ENCODE measurements around the gene CHRNA3. TPM values are rescaled to one million over a fixed set of nuclear protein-coding genes. Genes with fewer than 3 reads are reported as not detected.
A peak's percentile ranks its signal among the peaks of the same experiment; 100 is the strongest.

CHRNA3 gene
- not detected for total RNA-seq
- long read RNA-seq, result 0 reads

GRCh38 chr15:78620527-78621421 lies at the start of gene CHRNA3:
Gene CHRNA3 (minus strand): TSS chr15:78620996. CDS start chr15:78620794, 202 bp downstream.
- DNase-seq (peak; percentile 49), ATAC-seq (no peak)
- no peak for TF ChIP-seq CTCF (IDR thresholded peaks at IDR 0.05)
- Histone ChIP-seq H3K9me3 (no peaks in the 10 kb centered on the region), H3K4me3 (peak within 1 kb of the TSS; percentile 25), H3K27me3 (peaks cover 57% of the 10 kb centered on the region), H3K27ac (no peak within 1 kb of the TSS), H3K36me3 (no peaks in the 10 kb centered on the region), H3K4me1 (peaks cover 8% of the 10 kb centered on the region)
- intact Hi-C loops (cut with DNase I), result no loop called here

- no peak overlapping the region for H3K27ac ChIP-seq
- no peak for TF ChIP-seq CTCF (IDR thresholded peaks at IDR 0.05)
- H3K4me1 ChIP-seq, result peaks cover 8% of the 10 kb centered on the region
- DNase-seq (no peak), ATAC-seq (no peak)
- H3K9me3 ChIP-seq, result no peaks in the 10 kb centered on the region
- no peak overlapping the region for H3K4me3 ChIP-seq
- H3K36me3 ChIP-seq, result no peaks in the 10 kb centered on the region
- intact Hi-C loops (cut with DNase I), result no loop called here
- H3K27me3 ChIP-seq, result no peaks in the 10 kb centered on the region
These were observed 48.2 kb upstream of the CHRNA3 start for GRCh38 chr15:78668987-78669386.

- no peak for TF ChIP-seq CTCF (IDR thresholded peaks at IDR 0.05)
- Histone ChIP-seq H3K4me3 (no peak overlapping the region), H3K36me3 (no peaks in the 10 kb centered on the region), H3K4me1 (peaks cover 8% of the 10 kb centered on the region), H3K27ac (no peak overlapping the region), H3K27me3 (no peaks in the 10 kb centered on the region), H3K9me3 (no peaks in the 10 kb centered on the region)
- intact Hi-C loops (cut with DNase I), result no loop called here
- ATAC-seq, result no peak
- no peak for DNase-seq
These were observed 46.9 kb upstream of the CHRNA3 start for GRCh38 chr15:78667578-78668236.

DNA sequence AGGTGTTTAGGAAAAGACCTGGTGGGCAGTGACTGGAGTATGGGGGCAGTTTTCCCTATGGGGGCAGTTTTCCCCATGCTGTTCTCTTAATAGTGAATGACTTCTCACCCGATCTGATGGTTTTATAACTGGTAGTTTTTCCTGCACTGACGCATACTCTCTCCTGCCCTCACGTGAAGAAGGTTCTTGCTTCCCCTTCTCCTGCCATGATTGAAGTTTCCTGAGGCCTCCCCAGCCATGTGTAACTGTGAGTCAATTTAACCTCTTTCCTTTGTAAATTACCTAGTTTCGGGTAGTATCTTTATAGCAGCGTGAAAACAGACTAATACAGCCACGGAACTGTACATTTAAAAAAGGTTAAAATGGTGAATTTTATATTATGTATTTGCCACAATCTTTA lies 45.2 kb upstream of the CHRNA3 start:
- Histone ChIP-seq H3K4me3 (no peak overlapping the region), H3K27ac (no peak overlapping the region), H3K4me1 (no peaks in the 10 kb centered on the region), H3K9me3 (no peaks in the 10 kb centered on the region), H3K36me3 (no peaks in the 10 kb centered on the region), H3K27me3 (no peaks in the 10 kb centered on the region)
- TF ChIP-seq CTCF (IDR thresholded peaks at IDR 0.05), result no peak
- DNase-seq (no peak), ATAC-seq (no peak)
- intact Hi-C loops (cut with DNase I), result no loop called here

- Histone ChIP-seq H3K27me3 (no peaks in the 10 kb centered on the region), H3K4me1 (no peaks in the 10 kb centered on the region), H3K9me3 (no peaks in the 10 kb centered on the region), H3K36me3 (no peaks in the 10 kb centered on the region), H3K27ac (no peak overlapping the region), H3K4me3 (no peak overlapping the region)
- DNase-seq, result no peak
- intact Hi-C loops (cut with DNase I), result no loop called here
- ATAC-seq, result no peak
- no peak for TF ChIP-seq CTCF (IDR thresholded peaks at IDR 0.05)
These were observed 42.9 kb upstream of the CHRNA3 start for GRCh38 chr15:78663703-78664102.
